ENCODE measurements around the gene NXPH3. TPM values are rescaled to one million over a fixed set of nuclear protein-coding genes. Genes with fewer than 3 reads are reported as not detected.
"Not testable (repeated sequence)": the region's sequence is repeated elsewhere in the genome, so short reads cannot be mapped to it uniquely, and the experiment has no call there.

The NXPH3 gene
- total RNA-seq = not detected

- DNase-seq = peak; percentile 41
Measured at GRCh38 chr17:49575679-49576087, at the start of gene NXPH3. Gene NXPH3, plus strand, starts transcription at chr17:49575871. Its CDS starts 349 bp downstream, at chr17:49576220.

GRCh38 chr17:49527927-49528651 is 47.6 kb upstream of the NXPH3 start:
- no peak for DNase-seq

- no peak for DNase-seq
Measured at GRCh38 chr17:49528966-49529365, 46.7 kb upstream of the NXPH3 start.

- no peak for DNase-seq
Measured at GRCh38 chr17:49530118-49530517, 45.6 kb upstream of the NXPH3 start.

GRCh38 chr17:49543860-49544259 is 31.8 kb upstream of the NXPH3 start:
- DNase-seq = no peak

- DNase-seq = no peak
Measured at GRCh38 chr17:49545007-49545660, 30.5 kb upstream of the NXPH3 start.

- DNase-seq = no peak
Measured at GRCh38 chr17:49545806-49546545, 29.7 kb upstream of the NXPH3 start.

GRCh38 chr17:49546546-49547535 is 28.8 kb upstream of the NXPH3 start:
- no peak for DNase-seq

- no peak for DNase-seq
Measured at GRCh38 chr17:49547566-49547965, 28.1 kb upstream of the NXPH3 start.

- no peak for DNase-seq
Measured at GRCh38 chr17:49548051-49548505, 27.6 kb upstream of the NXPH3 start.

- DNase-seq = no peak
Measured at GRCh38 chr17:49548506-49549310, 27.0 kb upstream of the NXPH3 start.

GRCh38 chr17:49549311-49549605 is 26.4 kb upstream of the NXPH3 start:
- DNase-seq = no peak

GRCh38 chr17:49549691-49550678 is 25.7 kb upstream of the NXPH3 start:
- DNase-seq = no peak

GRCh38 chr17:49550764-49551163 is 24.9 kb upstream of the NXPH3 start:
- not testable (repeated sequence) for DNase-seq

GRCh38 chr17:49551221-49552069 is 24.2 kb upstream of the NXPH3 start:
- DNase-seq = no peak

GRCh38 chr17:49552070-49552751 is 23.5 kb upstream of the NXPH3 start:
- no peak for DNase-seq

- DNase-seq = no peak
Measured at GRCh38 chr17:49553676-49554335, 21.9 kb upstream of the NXPH3 start.

Data from effector CD4-positive, alpha-beta T cell (primary cell).